M059J (cell line): ENCODE results near the gene CALM1. TPM values are rescaled to one million over a fixed set of nuclear protein-coding genes. Genes with fewer than 3 reads are reported as not detected.

ENCODE experiments used
- DNase-seq: peaks from one replicate; pipeline ENCODE4 v3.0.0-alpha.2; 2012; ENCODE audit warnings: low read depth
- total RNA-seq: library from RNA; depleted of rRNA; stranded (reverse); fragments of >200 nt; shearing (Covaris generic); gene quantifications from 2 replicates; pipeline ENCODE4 v1.2.3, GENCODE V29; 2014; rRNA removed

CALM1 gene
- total RNA-seq, result 184 and 291 TPM in 2 replicates

- peak; percentile 75 for DNase-seq
Observed at GRCh38 chr14:90396341-90397339, at the start of gene CALM1. CALM1 (plus strand) TSS chr14:90397029; CDS start chr14:90397231, 202 bp downstream.

GRCh38 chr14:90348270-90348669 is 48.6 kb upstream of the CALM1 start:
- no peak for DNase-seq

GRCh38 chr14:90349739-90350138 is 47.1 kb upstream of the CALM1 start:
- no peak for DNase-seq

- DNase-seq, result peak; percentile 4
Observed at GRCh38 chr14:90354551-90355298, 42.1 kb upstream of the CALM1 start.

- no peak for DNase-seq
Observed at GRCh38 chr14:90355540-90356518, 41.0 kb upstream of the CALM1 start.

GRCh38 chr14:90356925-90357324 is 39.9 kb upstream of the CALM1 start:
- DNase-seq, result no peak

GRCh38 chr14:90358359-90358758 is 38.5 kb upstream of the CALM1 start:
- DNase-seq, result no peak

- DNase-seq, result no peak
Observed at GRCh38 chr14:90361865-90362557, 34.8 kb upstream of the CALM1 start.

- DNase-seq, result no peak
Observed at GRCh38 chr14:90362558-90362896, 34.3 kb upstream of the CALM1 start.

GRCh38 chr14:90368946-90369721 is 27.7 kb upstream of the CALM1 start:
- DNase-seq, result peak; percentile 41

GRCh38 chr14:90373887-90374286 is 22.9 kb upstream of the CALM1 start:
- no peak for DNase-seq

- no peak for DNase-seq
Observed at GRCh38 chr14:90374813-90375212, 22.0 kb upstream of the CALM1 start.

GRCh38 chr14:90375934-90376333 is 20.9 kb upstream of the CALM1 start:
- no peak for DNase-seq

- no peak for DNase-seq
Observed at GRCh38 chr14:90378249-90378648, 18.6 kb upstream of the CALM1 start.

- DNase-seq, result no peak
Observed at GRCh38 chr14:90379106-90379505, 17.7 kb upstream of the CALM1 start.

- no peak for DNase-seq
Observed at GRCh38 chr14:90381011-90381786, 15.6 kb upstream of the CALM1 start.

- DNase-seq, result peak; percentile 12
Observed at GRCh38 chr14:90381999-90382451, 14.8 kb upstream of the CALM1 start.

- peak; percentile 69 for DNase-seq
Observed at GRCh38 chr14:90382491-90383125, 14.2 kb upstream of the CALM1 start.
